ENCODE data around the gene NOP10.

GRCh38 chr15:34332553-34333120 is 10.3 kb downstream of the NOP10 start:
- TF ChIP-seq POLR2AphosphoS5 (IDR thresholded peaks at IDR 0.05; ENCODE audit: low read depth, low read length) (no peak), TAF1 (IDR thresholded peaks at IDR 0.05; ENCODE audit: low read depth, low read length) (no peak), POLR2A (IDR thresholded peaks at IDR 0.05; ENCODE audit: low read depth, low read length) (no peak), PAX5 (IDR thresholded peaks at IDR 0.05; ENCODE audit: insufficient read depth, low read length, severe bottlenecking) (no peak)
